Cardiac septum (tissue), 1 donor: ENCODE measurements around the gene NCF4. TPM values are rescaled to one million over a fixed set of nuclear protein-coding genes. Genes with fewer than 3 reads are reported as not detected.

Experiments
- total RNA-seq: library from RNA; stranded (reverse); fragmentation: NEBNext Ultra II Directional; extraction: Animal tissue kit (Norgen Biotek cat#: 25700); gene quantifications from one replicate; pipeline ENCODE4 v1.2.1, GENCODE V29; 2021
- donor health status: DM: no; HTN: no; CAD: no.

NCF4 gene
- total RNA-seq, 1 donor from 2014 or later: 6.1 TPM

Other genes with a start within 250 kb of the NCF4 start
- gene CACNG2, start 157.3 kb upstream of the NCF4 start, total RNA-seq: not detected
- 24.7 TPM for gene IFT27, start 84.9 kb upstream of the NCF4 start, total RNA-seq
- gene PVALB, start 44.0 kb upstream of the NCF4 start, total RNA-seq: not detected
- 4.9 TPM for gene CSF2RB, start 52.6 kb downstream of the NCF4 start, total RNA-seq
- gene TST, start 158.4 kb downstream of the NCF4 start, total RNA-seq: 29.7 TPM
- gene MPST, start 158.7 kb downstream of the NCF4 start, total RNA-seq: 33.5 TPM
- 50.2 TPM for gene KCTD17, start 190.7 kb downstream of the NCF4 start, total RNA-seq
- not detected for gene TMPRSS6, start 248.7 kb downstream of the NCF4 start, total RNA-seq